GM21447 (cell line): Measurements from ENCODE around the gene RAB10.
"Not testable (repeated sequence)": the region's sequence is repeated elsewhere in the genome, so short reads cannot be mapped to it uniquely, and the experiment has no call there.

ENCODE experiments used
- ATAC-seq: cut with Tn5 transposase; IDR thresholded peaks from one replicate; pipeline ENCODE4 v1.9.1; 2021; ENCODE audit not compliant: unreplicated experiment

RAB10 gene

DNA sequence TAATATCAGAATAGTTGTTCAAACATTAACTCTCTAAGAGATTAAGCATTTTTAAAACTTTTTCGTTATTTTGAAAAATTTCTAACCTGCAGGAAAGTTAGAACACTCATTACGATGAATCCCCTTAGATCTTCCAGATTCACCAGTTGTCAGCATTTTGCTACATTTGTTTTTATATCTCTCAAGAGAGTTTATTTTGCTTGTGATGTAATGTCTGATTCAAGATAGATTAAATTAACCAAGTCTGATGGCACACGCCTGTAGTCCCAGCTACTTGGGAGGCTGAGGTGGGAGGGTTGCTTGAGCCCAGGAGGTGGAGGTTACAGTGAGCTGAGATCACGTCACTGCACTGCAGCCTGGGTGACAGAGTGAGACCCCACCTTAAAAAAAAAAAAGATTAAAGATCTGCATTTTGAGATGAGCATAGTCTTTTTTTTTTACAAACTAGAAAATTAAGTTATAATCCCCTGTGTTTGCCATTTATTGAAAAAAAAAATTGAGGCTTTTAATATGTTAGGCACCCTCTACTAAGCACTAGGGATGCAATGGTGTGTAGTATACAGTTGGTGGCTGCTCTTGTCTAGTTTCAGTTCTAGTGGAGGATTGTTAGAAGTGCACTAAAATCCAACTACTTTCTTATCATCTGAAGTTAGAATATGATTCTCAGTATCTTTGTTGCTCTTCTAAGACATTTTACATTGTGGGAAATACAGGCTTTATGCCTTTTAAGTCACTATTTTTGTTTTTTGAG is 20.9 kb downstream of the RAB10 start:
- no peak for ATAC-seq

DNA sequence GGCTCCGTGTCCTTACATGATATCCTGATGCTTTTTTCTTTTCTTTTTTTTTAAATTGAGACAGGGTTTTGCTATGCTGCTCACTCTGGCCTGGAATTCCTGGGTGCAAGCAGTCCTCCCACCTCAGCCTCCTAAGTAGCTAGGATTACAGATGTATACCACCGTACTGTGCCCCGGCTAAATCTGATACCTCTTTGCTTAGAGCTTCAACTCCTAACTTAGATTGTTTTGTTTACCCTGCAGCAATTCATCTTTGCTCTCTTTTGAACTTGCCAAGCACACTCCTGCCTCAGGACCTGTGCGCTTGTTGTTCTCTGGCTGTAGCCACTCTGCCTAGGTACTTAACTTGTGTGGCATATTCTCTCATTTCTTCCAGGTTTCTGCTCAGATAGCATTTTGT is 24.5 kb downstream of the RAB10 start:
- no peak for ATAC-seq

DNA sequence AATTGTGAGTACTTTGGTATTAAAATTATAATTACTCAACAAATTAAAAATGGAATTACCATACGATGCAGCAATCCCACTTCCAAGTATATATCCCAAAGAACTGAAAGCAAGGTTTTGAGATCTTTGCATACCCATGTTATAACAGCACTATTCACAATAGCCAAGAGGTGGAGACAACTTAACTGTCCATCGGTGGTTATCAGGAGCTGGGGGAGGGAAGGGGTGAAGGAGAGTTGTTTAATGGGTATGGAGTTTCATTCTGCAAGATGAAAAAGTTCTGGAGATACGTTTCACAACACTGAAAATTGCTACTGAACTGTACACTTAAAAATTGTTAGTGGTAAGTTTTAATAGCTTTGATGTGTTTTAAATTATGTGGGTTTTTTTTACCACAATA is 25.7 kb downstream of the RAB10 start:
- ATAC-seq, result no peak

DNA sequence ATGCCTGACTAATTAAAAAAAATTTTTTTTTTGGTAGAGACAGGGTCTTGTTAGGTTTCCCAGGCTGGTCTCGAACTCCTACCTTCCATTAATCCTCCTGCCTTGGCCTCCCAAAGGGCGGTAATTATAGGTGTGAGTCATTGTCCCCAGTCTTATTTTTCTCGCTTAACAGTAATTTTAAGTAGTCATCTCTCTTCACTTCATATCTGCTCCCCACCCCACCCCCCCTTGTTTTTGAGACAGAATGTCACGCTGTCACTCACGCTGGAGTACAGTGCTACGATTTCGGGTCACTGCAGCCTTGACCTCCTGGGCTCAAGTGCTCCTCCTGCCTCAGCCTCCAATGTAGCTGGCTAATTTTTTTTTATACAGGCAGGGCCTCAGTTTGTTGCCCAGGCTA is 27.7 kb downstream of the RAB10 start:
- no peak for ATAC-seq

DNA sequence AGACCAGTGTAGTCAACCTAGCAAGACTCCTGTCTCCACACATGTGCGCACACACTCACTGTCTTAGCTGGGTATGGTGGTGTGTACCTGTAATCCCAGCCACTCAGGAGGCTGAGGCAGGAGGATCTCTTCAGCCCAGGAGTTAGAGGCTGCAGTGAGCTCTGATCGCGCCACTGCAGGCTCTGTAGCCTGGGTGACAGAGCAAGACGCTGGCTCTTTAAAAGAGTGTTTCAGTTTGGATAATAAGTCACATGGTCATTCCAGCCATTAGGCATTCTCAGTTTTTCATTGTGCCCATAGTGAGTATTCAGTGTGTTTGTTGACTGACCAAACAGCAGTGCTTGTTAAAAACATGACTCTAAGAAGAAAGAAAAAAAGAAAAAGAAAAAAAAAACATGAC is 31.0 kb downstream of the RAB10 start:
- ATAC-seq, result no peak

DNA sequence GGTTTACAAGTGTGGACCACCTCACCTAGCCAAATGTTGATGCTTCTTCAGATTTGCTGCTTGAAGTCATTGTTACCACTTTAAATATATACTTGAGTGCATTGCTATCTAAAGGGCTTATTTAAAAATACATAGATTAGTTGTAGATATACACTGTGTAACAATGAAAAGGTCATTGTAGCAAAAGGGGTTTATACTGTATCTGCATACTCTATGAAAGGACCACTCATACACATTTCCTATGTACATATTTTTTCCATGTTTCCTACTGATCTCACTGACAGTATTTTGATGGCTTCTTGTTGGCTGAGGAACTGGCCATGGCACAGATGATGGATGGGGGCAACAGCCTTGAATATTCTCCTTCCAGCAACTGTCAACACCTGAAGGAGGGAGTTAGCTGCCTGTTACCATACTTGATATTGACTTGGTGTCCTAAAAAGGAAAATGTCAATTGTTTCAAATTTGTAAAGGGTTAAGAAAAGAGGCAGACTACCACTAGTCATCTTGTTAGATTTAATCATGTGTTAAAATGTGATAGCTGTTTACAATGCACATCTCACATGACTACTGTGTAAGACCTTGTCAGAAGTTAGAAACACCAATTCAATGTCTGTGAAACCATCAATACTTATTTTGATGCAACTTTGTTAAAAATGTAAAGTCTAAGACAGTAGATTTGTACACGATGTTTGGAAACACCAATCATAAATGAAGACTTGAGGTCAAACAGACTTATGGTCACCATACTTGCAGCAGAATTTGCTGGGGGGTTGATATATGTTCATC is 33.5 kb downstream of the RAB10 start:
- no peak for ATAC-seq

DNA sequence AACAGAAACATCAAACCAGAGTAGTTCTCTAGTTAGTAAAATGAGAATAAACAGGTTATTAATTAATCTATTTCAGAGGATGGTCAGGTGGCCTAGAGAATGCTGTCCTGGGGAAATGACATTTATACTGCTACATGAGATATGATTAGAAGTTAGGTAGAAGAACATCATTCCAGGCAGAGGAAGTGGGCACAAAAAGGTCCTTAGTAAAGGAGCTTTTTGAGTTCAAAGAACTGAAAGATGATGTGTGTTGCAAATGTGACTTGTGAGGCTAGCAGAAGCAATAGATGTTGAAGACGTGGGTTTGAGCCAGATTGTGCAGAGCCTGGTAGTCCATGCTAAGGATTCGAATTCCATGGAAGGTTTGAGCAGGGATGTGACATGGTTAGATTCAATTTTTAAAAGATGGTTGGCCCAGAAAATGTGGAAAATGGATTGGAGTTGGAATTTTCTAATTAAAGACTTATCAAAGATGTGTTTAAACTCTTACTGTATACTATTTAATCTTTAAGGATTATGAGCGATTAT is 34.2 kb downstream of the RAB10 start:
- no peak for ATAC-seq

DNA sequence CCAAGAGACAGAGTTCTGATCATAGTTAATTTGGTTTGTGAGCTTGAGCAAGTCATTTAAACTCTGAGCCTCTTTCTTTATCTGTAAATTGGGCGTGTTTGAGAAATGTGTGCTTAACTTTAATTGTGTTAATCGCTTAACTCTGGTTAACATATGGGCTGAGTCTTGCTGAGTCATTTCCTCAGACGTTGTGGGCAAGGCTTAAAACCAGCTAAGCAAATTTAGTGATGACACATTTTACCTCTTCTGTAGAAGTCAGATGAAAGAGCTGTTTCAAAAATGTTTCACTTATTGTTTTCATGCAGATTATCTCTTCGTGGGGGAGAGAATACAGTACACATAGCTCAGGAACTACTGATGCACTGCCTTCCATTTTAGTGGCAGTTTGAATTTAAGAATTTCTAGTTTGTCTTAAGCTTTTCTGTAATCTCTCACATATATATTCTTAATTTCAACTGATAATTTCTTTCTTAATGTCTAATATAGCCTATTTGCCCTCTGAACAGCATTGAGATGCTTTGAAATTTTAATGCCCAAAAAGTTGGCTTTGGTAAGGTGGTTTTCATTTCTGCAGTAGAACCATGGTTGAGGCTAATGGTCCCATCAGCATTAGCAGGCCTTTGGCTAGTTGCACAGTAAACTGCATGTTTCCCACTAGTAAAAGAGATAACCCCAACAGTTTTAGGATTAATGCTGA is 34.9 kb downstream of the RAB10 start:
- peak; percentile 91 for ATAC-seq

DNA sequence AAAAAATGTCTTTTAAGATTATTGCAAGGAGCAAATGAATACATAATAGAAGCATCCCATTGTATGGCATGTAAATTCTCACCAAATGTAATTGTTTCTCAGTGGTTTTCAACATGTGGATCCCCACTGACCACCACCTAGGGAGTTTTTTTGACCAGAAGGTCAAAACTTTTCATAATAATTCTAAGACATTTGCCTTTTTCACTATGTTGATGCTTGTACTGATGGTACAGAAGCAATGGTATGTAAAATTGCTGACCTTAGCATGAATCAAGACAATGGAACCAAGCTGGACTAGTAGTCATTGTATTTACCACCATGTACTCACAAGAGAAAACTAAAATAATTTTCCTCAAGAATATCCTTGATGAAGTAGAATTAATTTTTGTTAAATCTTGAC is 36.8 kb downstream of the RAB10 start:
- ATAC-seq, result no peak

DNA sequence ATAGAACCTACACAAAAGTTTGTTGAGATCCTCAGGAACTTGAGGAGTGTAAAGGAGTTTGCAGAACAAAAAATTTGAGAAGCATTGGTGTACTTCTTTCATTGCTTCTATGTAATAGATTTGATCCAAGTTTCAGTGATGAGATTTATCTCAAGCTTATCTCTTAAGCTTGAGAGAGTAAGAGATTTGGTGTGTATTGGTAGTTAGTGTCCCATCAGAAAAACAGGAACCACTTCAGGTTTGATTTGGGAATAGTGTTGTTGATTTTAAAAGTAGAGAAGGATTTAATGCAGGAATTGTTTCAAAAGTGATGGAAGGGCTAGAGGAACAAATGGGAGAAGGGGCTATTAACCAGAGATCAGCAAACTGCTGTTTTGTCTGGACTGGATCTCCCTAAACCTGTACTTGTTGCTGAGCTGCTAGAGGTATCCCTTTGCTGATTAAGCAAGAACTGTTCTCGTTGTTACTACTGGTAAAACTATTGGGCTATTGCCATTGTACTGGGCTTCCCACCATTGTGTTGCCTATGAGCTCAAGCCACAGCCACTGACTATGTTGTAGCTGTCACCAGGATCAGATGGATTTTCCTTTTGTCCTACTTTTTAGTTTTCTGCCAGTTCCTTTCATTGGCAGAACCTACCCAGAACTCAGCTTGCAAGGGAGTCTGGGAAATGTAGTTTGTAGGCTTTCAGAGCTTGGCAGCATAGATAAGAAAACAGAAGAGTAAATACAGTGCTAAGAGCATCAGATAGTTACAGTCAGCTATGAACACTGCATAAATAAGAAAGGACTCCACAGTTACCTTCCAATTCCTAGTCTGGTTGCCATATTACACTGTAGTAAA is 39.3 kb downstream of the RAB10 start:
- no peak for ATAC-seq

DNA sequence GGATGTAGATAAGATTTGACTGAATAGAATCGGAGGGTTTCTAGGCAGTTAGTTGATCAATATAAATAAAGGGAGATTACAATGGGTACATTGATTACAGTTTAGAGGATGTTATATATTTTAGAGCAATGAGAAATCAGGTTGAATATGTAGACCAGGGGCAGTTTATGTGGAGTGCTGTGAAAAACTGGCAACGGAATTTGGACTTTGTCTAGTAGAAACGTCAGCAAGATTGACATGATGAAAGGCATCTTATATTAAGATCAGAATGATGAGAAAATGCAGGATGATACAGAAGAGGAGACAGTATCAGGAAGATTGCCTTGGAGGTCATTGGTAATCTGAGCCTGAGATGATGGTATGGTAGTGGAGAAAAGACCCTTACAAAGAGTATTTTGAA is 39.9 kb downstream of the RAB10 start:
- no peak for ATAC-seq

DNA sequence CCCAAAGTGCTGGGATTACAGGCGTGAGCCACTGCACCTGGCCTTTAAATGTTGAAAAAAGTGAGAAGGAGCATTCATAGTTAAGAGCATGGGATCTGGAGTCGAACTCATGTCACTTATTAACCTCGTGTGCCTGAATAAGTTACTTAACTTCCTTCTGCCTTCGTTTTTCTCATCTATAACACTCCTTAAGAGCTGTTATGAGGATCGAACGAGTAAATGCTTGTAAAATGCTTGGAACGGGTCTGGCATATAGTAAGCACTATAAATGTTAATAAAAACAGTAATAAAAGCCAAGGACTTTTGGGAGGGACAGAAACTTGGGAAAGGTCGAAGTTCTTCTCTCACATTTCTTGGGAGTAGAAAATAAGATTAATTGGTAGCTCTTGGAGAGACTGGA is 40.8 kb downstream of the RAB10 start:
- ATAC-seq, result no peak

DNA sequence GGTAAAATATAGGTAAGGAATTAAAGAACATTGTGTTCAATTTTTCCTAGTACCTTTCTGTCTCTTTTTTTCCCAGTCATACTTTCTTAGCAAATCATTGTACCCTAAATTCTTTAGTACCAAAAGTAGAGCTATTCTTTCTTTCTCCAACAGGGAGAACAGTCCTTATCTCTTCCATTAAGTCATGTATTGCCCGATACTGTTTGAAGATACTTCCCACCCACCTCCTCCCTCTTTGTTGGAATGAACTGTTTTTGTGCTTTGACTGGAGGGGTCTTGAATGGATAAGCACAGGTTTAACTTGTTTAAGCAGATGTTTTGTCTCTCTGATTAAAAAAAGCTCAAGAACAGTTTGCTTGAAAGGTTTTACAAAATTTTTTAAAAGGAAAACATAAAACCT is 41.3 kb downstream of the RAB10 start:
- ATAC-seq, result no peak

DNA sequence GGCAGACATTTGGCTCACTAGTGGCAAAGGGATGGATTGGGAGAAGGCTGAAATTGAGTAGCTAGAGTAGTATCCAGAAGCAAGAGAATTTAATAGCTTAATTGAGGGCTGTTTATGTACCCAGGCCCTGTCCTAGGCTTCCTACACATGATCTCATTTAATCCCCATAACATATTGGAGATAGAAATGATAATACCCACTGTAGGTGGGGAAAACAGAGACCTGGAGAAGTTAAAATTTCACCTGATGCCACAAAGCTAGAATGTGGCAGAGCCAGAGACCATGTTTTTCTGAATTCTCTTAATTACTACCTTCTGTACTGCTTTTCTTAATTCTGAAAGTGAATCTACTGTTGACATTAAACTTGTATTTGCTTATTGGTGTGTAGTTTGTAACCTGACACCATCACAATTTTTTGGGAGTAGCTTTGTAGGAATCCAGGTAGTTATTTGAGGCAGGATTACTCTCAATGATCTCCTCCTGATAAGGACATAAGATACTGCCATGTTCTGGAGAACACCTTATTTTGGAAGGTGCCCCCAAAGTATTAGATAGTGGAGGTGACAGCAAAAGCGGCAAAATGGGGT is 42.2 kb downstream of the RAB10 start:
- no peak for ATAC-seq

DNA sequence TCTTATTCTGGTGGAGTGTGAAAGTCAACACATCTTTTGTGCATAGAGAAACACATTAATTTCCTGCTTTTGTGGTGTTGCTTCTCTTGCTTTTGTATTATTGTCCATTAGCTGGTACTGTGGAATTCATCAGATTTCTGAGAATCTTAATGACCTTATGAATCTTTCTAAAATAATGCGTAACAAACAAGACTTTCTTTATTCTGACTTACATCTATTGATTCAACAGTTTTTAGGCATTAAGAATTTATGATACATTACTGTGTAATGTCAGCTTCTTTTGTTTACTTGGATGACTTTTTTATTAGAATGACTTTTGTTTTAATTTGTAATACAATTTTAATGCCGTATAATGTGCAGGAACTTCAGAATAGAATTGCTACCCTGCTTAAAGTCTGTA is 43.4 kb downstream of the RAB10 start:
- ATAC-seq, result no peak

DNA sequence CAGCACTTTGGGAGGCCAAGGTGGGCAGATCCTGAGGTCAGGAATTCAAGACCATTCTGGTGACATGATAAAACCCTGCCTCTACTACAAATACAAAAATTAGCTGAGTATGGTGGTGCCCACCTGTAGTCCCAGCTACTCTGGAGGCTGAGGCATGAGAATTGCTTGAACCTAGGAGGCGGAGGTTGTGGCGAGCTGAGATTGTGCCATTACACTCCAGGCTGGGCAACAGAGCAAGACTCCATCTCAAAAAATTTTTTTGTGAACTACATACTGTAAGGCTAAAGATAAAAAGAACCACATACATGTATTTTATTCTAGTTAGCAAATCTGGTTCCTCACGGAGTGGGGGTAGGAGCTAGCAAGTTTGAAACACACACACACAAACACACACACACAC is 45.1 kb downstream of the RAB10 start:
- ATAC-seq, result no peak

DNA sequence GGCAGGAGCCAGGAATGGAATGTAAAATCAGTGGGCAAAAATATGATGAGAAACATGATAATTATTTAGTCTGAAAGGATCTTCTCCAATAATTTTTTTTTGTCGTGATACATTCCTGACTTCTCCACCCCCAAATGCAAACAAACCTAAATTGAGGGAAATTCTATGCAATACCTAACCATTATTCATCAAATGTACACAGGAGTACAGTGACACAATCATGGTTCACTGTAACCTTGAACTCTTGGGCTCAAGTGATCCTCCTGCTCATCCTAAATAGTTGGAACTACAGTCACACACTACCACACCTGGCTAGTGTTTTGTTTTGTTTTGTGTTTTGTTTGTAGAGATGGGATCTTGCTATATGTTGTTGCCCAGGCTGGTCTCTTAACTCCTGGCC is 46.5 kb downstream of the RAB10 start:
- no peak for ATAC-seq

DNA sequence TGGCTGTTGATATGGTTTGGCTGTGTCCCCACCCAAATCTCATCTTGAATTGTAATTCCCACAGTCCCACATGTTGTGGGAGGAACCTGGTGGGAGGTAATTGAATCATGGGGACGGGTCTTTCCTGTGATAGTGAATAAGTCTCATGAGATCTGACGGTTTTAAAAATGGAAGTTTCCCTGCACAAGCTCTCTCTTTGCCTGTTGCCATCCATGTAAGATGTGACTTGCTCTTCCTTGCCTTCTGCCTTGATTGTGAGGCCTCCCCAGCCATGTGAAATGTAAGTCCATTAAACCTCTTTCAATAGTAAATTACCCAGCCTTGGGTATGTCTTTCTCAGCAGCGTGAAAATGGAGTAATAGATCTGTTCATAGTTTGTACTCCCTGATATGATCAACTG is 47.0 kb downstream of the RAB10 start:
- ATAC-seq, result not testable (repeated sequence)

DNA sequence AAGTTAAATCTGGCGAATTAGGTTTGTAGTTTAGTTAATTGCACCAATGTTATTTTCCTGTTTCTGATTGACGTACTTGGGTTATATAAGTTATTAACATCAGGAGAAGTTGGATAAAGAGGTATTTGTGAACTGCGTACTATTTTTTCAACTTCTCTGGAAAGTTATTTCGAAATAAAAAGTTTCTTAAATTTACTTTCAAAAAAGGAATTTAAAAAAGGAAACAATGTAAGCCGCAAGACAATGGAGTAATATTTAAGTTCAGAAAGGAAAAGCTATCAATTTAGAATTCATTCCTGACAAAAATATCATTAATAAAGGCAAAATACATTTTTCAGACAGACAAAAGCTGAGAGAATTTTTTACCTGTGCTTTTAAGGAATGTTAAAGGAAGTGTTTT is 47.7 kb downstream of the RAB10 start:
- no peak for ATAC-seq

DNA sequence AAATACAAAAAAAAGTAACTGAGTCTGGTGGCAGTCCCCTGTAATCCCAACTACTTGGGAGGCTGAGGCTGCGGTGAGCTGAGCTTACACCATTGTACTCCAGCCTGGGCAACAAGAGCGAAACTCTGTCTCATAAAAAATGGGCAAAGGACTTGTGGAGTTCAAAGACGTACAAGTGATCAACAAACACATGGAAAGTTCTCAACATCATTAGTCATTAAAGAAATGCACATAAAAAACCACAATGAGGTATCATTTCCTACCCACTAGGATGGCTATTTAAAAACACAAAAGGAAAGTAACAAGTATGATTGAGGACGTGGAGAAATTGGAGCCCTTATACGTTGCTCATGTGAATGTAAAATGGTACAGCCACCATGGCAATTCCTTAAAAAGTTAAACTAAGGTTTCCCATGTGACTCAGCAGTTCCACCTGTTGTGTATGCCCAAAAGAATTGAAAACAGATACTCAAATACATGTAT is 52.3 kb downstream of the RAB10 start:
- ATAC-seq, result peak; percentile 67
